ENCODE data around the gene KRTAP13-3. TPM values are rescaled to one million over a fixed set of nuclear protein-coding genes. Genes with fewer than 3 reads are reported as not detected.

KRTAP13-3 gene
- total RNA-seq, 5 donors from 2014 or later (not counting 1 experiment from before 2014, with no cell fraction given): not detected

Other genes starting within 250 kb of the KRTAP13-3 start
- not detected for gene CLDN8, start 209.8 kb downstream of the KRTAP13-3 start, total RNA-seq
- gene KRTAP24-1, start 143.0 kb downstream of the KRTAP13-3 start, total RNA-seq: not detected
- gene KRTAP25-1, start 136.4 kb downstream of the KRTAP13-3 start, total RNA-seq: not detected
- not detected for gene KRTAP26-1, start 105.6 kb downstream of the KRTAP13-3 start, total RNA-seq
- gene KRTAP27-1, start 88.2 kb downstream of the KRTAP13-3 start, total RNA-seq: not detected
- not detected for gene KRTAP23-1, start 77.3 kb downstream of the KRTAP13-3 start, total RNA-seq
- gene KRTAP13-2, start 53.7 kb downstream of the KRTAP13-3 start, total RNA-seq: not detected
- not detected for gene KRTAP13-1, start 29.9 kb downstream of the KRTAP13-3 start, total RNA-seq
- gene KRTAP13-4, start 4.3 kb upstream of the KRTAP13-3 start, total RNA-seq: not detected
- gene KRTAP15-1, start 14.3 kb upstream of the KRTAP13-3 start, total RNA-seq: not detected
- gene KRTAP19-1, start 54.4 kb upstream of the KRTAP13-3 start, total RNA-seq: not detected
- gene KRTAP19-2, start 61.5 kb upstream of the KRTAP13-3 start, total RNA-seq: not detected
- gene KRTAP19-3, start 66.1 kb upstream of the KRTAP13-3 start, total RNA-seq: not detected
- gene KRTAP19-4, start 71.2 kb upstream of the KRTAP13-3 start, total RNA-seq: not detected
- not detected for gene KRTAP19-5, start 76.2 kb upstream of the KRTAP13-3 start, total RNA-seq
- not detected for gene KRTAP19-6, start 115.9 kb upstream of the KRTAP13-3 start, total RNA-seq
- not detected for gene KRTAP19-7, start 135.4 kb upstream of the KRTAP13-3 start, total RNA-seq
- gene KRTAP22-2, start 164.5 kb upstream of the KRTAP13-3 start, total RNA-seq: not detected
- not detected for gene KRTAP6-3, start 166.5 kb upstream of the KRTAP13-3 start, total RNA-seq
- gene KRTAP6-2, start 173.0 kb upstream of the KRTAP13-3 start, total RNA-seq: not detected
- not detected for gene KRTAP22-1, start 175.2 kb upstream of the KRTAP13-3 start, total RNA-seq
- not detected for gene KRTAP6-1, start 188.0 kb upstream of the KRTAP13-3 start, total RNA-seq
- not detected for gene KRTAP20-1, start 190.5 kb upstream of the KRTAP13-3 start, total RNA-seq
- not detected for gene KRTAP20-4, start 194.7 kb upstream of the KRTAP13-3 start, total RNA-seq
- not detected for gene KRTAP20-2, start 209.3 kb upstream of the KRTAP13-3 start, total RNA-seq
- not detected for gene KRTAP20-3, start 216.9 kb upstream of the KRTAP13-3 start, total RNA-seq

All from T-cell (primary cell).